Pancreas (tissue), 10 donors: ENCODE results near the gene ITGA2. TPM values are rescaled to one million over a fixed set of nuclear protein-coding genes. Genes with fewer than 3 reads are reported as not detected.
A peak's percentile ranks its signal among the peaks of the same experiment; 100 is the strongest.

Experiments
- ATAC-seq, 4 donors: fragments of 200-7000 bp; cut with Tn5 transposase; one replicate each; pipeline versions ENCODE4 v1.8.0 to v1.9.1; 2020; ENCODE audit warnings: mild to moderate bottlenecking in 4 of 4, moderate library complexity in 4 of 4
- DNase-seq, 6 donors: peaks; one replicate each; pipeline ENCODE4 v3.0.0-alpha.2; 2020
- FAIRE-seq: peaks from 2 replicates; lab custom pipeline; 2012; peaks lifted over from hg19 to GRCh38; lab: Jason Lieb, UNC
- H3K27ac ChIP-seq, 4 donors: fragments of 200-600 bp; sonication (generic); 1 replicate in 3 of 4; 2 replicates in 1 of 4; pipeline versions ENCODE4 v1.5.0 to v1.8.0; 2020
- H3K27me3 ChIP-seq, 4 donors: fragments of 200-600 bp; one replicate each; pipeline ENCODE4 v1.8.0; 2021
- H3K36me3 ChIP-seq, 3 donors: fragments of 200-600 bp; sonication (generic) in 1 of 3; one replicate each; pipeline versions ENCODE4 v1.5.0 to v1.8.0; 2020 to 2021
- H3K4me1 ChIP-seq, 3 donors: fragments of 200-600 bp; one replicate each; pipeline ENCODE4 v1.8.0; 2021
- H3K4me3 ChIP-seq, 4 donors: fragments of 200-600 bp; sonication (generic) in 2 of 4; one replicate each; pipeline versions ENCODE4 v1.5.0 to v1.8.0; 2020 to 2021
- H3K9me3 ChIP-seq, 4 donors: fragments of 200-600 bp; one replicate each; pipeline ENCODE4 v1.8.0; 2021
- WGBS, 2 donors: extraction: QIAGEN DNeasy Blood & Tissue Kit; methylation state at CpG; one replicate each; pipeline ENCODE4 v1.1.7; 2013; 5-methylcytosine and 5-hydroxymethylcytosine counted together
- intact Hi-C, 3 donors: fragments of 100-400 bp; cut with DNase I; formaldehyde crosslinking; loops; one replicate each; pipeline versions ENCODE4 v1.11.1 to v1.14.2; 2022
- polyA plus RNA-seq, 2 donors: library from polyadenylated mRNA; stranded (reverse); fragments of 200-250 nt; gene quantifications; one replicate each; pipeline ENCODE4 v1.2.3, GENCODE V29; 2013
- total RNA-seq, 6 donors: library from RNA; stranded (reverse); fragmentation: NEBNext Ultra II Directional in 4 of 6; extraction: Animal tissue kit (Norgen Biotek cat#: 25700) in 4 of 6; gene quantifications; one replicate each; pipeline versions ENCODE4 v1.2.1 to v1.2.4, GENCODE V29; 2021 to 2023
- TF ChIP-seq, protein P1 (sequence below), 4 donors: fragments of 200-600 bp; sonication (generic) in 3 of 4; IDR thresholded peaks; one replicate each; pipeline versions ENCODE4 v1.5.0 to v1.8.0; 2021; ENCODE audit warnings: antibody characterized with exemption in 4 of 4
- donor health status: healthy with polysubstance abuse.
- donor health status: DM: no; HTN: no; CAD: no; lungs with moderate emphysema.
- donor health status: DM: no; HTN: no; CAD: no.
- donor health status: control.
- donor health status: control.
- donor health status: Bipolar disorder and iron deficiency.
- donor health status: DM: yes; HTN: yes; CAD: no.
- donor health status: DM: no; HTN: no; CAD: no.
- donor health status: DM: no; HTN: no; CAD: no.
- donor health status: DM: yes; HTN: yes; CAD: no.

Gene ITGA2
- total and polyA plus RNA-seq, 8 donors, result 0.30 to 12.6 (median 1.5) TPM

DNA sequence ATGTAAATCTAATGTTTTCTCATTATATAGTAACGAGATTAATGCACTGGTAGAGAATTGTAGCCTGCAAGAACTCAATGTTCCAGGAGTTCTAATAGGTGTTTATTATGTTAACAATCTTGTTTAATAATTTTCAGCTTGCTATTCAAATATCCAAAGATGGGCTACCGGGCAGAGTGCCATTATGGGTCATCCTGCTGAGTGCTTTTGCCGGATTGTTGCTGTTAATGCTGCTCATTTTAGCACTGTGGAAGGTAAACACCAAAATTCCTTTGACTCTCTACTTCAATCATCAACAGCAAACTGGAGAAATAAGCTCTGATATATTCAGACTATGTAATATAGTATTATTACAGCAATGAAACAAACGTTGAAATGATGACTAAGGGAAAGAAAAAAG is 41.9 kb upstream of the ITGA2 start:
- ATAC-seq (peak in 2 of 4 donors; percentile 39 to 63), DNase-seq (no peak), FAIRE-seq (no peak)
- Histone ChIP-seq H3K9me3 (no peaks in the 10 kb centered on the region), H3K27me3 (no peaks in the 10 kb centered on the region), H3K27ac (no peak overlapping the region), H3K4me3 (no peak overlapping the region), H3K4me1 (peaks cover 0 to 6% (median 0%) of the 10 kb centered on the region in 3 donors), H3K36me3 (no peaks in the 10 kb centered on the region)
- WGBS, 2 donors, result 26 to 33% methylated on average over 4 of the region's 4 CpGs
- TF ChIP-seq, protein P1, sequence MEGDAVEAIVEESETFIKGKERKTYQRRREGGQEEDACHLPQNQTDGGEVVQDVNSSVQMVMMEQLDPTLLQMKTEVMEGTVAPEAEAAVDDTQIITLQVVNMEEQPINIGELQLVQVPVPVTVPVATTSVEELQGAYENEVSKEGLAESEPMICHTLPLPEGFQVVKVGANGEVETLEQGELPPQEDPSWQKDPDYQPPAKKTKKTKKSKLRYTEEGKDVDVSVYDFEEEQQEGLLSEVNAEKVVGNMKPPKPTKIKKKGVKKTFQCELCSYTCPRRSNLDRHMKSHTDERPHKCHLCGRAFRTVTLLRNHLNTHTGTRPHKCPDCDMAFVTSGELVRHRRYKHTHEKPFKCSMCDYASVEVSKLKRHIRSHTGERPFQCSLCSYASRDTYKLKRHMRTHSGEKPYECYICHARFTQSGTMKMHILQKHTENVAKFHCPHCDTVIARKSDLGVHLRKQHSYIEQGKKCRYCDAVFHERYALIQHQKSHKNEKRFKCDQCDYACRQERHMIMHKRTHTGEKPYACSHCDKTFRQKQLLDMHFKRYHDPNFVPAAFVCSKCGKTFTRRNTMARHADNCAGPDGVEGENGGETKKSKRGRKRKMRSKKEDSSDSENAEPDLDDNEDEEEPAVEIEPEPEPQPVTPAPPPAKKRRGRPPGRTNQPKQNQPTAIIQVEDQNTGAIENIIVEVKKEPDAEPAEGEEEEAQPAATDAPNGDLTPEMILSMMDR (IDR thresholded peaks at IDR 0.05), result no peak
- intact Hi-C loops, result loop anchor here in 1 of 3 donors (5.0 kb wide), 1 partner anchor 150 kb away; no protein-coding TSS in a partner anchor

DNA sequence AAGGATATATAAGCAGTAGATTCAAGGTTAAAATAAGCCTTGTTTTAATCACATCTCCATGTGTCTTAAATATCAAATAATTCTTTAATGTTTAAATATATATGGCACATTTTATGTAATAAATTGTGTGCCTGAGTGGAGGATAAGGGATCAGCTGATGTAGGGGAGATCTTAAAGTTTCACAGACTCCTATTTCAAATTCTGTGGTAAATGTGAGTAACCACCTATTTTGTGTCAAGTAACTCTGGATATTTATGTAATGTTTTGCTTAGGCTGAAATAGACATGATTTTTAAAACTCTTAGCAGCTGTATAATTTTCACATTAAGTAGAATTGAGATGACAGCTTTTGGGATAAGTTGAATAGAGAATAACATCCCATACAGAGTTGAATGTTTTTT is 41.3 kb upstream of the ITGA2 start:
- peak; percentile 75 for FAIRE-seq
- H3K4me1 ChIP-seq, result peaks cover 0 to 6% (median 0%) of the 10 kb centered on the region in 3 donors
- intact Hi-C loops, result loop anchor here in 1 of 3 donors (5.0 kb wide), 1 partner anchor 149 kb away; no protein-coding TSS in a partner anchor

GRCh38 chr5:52948418-52949076 is 40.6 kb upstream of the ITGA2 start:
- Histone ChIP-seq H3K27ac (no peak overlapping the region), H3K9me3 (no peaks in the 10 kb centered on the region), H3K27me3 (no peaks in the 10 kb centered on the region), H3K4me3 (no peak overlapping the region), H3K4me1 (peaks cover 0 to 6% (median 0%) of the 10 kb centered on the region in 3 donors), H3K36me3 (no peaks in the 10 kb centered on the region)
- DNase-seq (peak in 4 of 6 donors; percentile 34 to 72 (median 40)), FAIRE-seq (peak; percentile 82), ATAC-seq (peak; percentile 86 to 100 (median 98))
- 10 to 17% methylated on average over 1 of the region's 1 CpG for WGBS, 2 donors
- intact Hi-C loops, result loop anchor here in 1 of 3 donors (5.0 kb wide), 1 partner anchor 149 kb away; no protein-coding TSS in a partner anchor
- TF ChIP-seq, protein P1 (IDR thresholded peaks at IDR 0.05), result peak; percentile 33 to 66 (median 62)

More for the DNA sequence above, 41.3 kb upstream of the ITGA2 start:
- H3K27ac ChIP-seq, result no peak overlapping the region
- H3K27me3 ChIP-seq, result no peaks in the 10 kb centered on the region
- ATAC-seq, result no peak
- H3K36me3 ChIP-seq, result no peaks in the 10 kb centered on the region
- no peak overlapping the region for H3K4me3 ChIP-seq
- H3K9me3 ChIP-seq, result no peaks in the 10 kb centered on the region
- TF ChIP-seq, protein P1 (IDR thresholded peaks at IDR 0.05), result no peak
- no peak for DNase-seq

DNA sequence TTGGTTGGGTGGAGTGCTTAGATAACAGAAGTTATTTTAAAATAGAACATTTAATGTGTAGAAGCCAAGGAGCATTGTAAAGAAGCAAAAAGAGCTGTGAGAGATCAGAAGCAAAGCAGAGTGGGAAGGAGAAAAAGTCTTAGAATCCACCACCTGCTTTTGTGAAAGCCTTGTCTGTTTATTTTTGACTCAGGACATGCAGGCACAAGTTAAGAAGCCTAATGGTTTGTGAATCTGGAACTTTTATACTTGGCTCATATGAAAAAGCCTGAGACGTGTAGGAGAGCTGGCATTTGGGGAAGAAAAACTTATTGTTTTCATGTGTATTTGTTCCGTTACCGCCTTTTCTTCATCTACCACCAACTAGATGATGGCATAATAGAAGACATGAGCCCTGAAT is 38.5 kb upstream of the ITGA2 start:
- TF ChIP-seq, protein P1 (IDR thresholded peaks at IDR 0.05), result no peak
- H3K4me1 ChIP-seq, result peaks cover 0 to 6% (median 0%) of the 10 kb centered on the region in 3 donors
- intact Hi-C loops, result loop anchor here in 1 of 3 donors (10.0 kb wide), 1 partner anchor 134 kb away; no protein-coding TSS in a partner anchor
- H3K27me3 ChIP-seq, result no peaks in the 10 kb centered on the region
- WGBS, 2 donors, result 83 to 85% methylated on average over 3 of the region's 3 CpGs
- FAIRE-seq (no peak), DNase-seq (no peak), ATAC-seq (no peak)
- H3K27ac ChIP-seq, result no peak overlapping the region
- H3K36me3 ChIP-seq, result no peaks in the 10 kb centered on the region
- H3K4me3 ChIP-seq, result no peak overlapping the region
- no peaks in the 10 kb centered on the region for H3K9me3 ChIP-seq

GRCh38 chr5:52952483-52952882 is 36.7 kb upstream of the ITGA2 start:
- intact Hi-C loops, result loop anchor here in 1 of 3 donors (10.0 kb wide), 1 partner anchor 132 kb away; no protein-coding TSS in a partner anchor
- ATAC-seq (no peak), FAIRE-seq (peak; percentile 93), DNase-seq (no peak)
- no peak overlapping the region for H3K4me3 ChIP-seq
- 85 to 95% methylated on average over 1 of the region's 1 CpG for WGBS, 2 donors
- peaks cover 0 to 3% (median 0%) of the 10 kb centered on the region in 3 donors for H3K4me1 ChIP-seq
- no peak overlapping the region for H3K27ac ChIP-seq
- H3K36me3 ChIP-seq, result no peaks in the 10 kb centered on the region
- H3K27me3 ChIP-seq, result no peaks in the 10 kb centered on the region
- TF ChIP-seq, protein P1 (IDR thresholded peaks at IDR 0.05), result no peak
- no peaks in the 10 kb centered on the region for H3K9me3 ChIP-seq
